K562 (cell line): ENCODE data around the gene KRTAP10-4. TPM values are rescaled to one million over a fixed set of nuclear protein-coding genes. Genes with fewer than 3 reads are reported as not detected.

ENCODE experiments used
- ATAC-seq: fragments of 200-7000 bp; cut with Tn5 transposase; 3 replicates; pipeline ENCODE4 v1.9.1; 2020; ENCODE audit warnings: moderate library complexity
- BruUV-seq: library from RNA; stranded (reverse); fragments of 400-500 nt; replicated peaks from 2 replicates; lab custom pipeline; 2021; lab: Mats Ljungman, UMichigan
- CTCF ChIA-PET: fragments of 300-600 bp; formaldehyde crosslinking; extraction: SDS; loops from one replicate; lab custom pipeline; 2021; ENCODE audit warnings: low intra/inter-chr PET ratio; lab: Yijun Ruan, JAX
- POLR2A ChIA-PET: fragments of 300-600, 350-650 bp; sonication (Branson Sonifier 250); formaldehyde crosslinking; extraction: SDS; loops from one replicate; lab custom pipeline; 2021; ENCODE audit warnings: antibody characterized with exemption, inconsistent platforms; lab: Yijun Ruan, JAX
- DNase-seq, 4 experiments: peaks; one replicate each; pipeline versions ENCODE4 v3.0.0 to v3.0.0-alpha.2; 2011 to 2018; ENCODE audit warnings: low spot score in 3 of 4, mixed read lengths in 3 of 4; ENCODE audit errors: extremely low read depth in 1 of 4
- FAIRE-seq: peaks from 2 replicates; lab custom pipeline; 2011; peaks lifted over from hg19 to GRCh38; lab: Jason Lieb, UNC
- H2AFZ ChIP-seq: 2 replicates; pipeline ENCODE4 v1.6.0; 2011; ENCODE audit warnings: low read depth, low read length, control low read depth, inconsistent platforms
- H3K27ac ChIP-seq: fragments of 200-600 bp; 3 replicates; pipeline ENCODE4 v1.8.0; 2011; ENCODE audit warnings: low read depth, mild to moderate bottlenecking, control low read depth, inconsistent platforms, low read length, moderate library complexity, mixed read lengths; ENCODE audit errors: extremely low read depth
- H3K27me3 ChIP-seq, 2 experiments: fragments of 300-600 bp in 1 of 2; 2 replicates in 1 of 2; 3 replicates in 1 of 2; pipeline versions ENCODE4 v1.6.0 to v1.8.0; 2011; ENCODE audit warnings: inconsistent platforms in 2 of 2, low read length in 2 of 2, mild to moderate bottlenecking in 1 of 2, mixed read lengths in 1 of 2, moderate library complexity in 1 of 2; ENCODE audit not compliant: control insufficient read depth in 2 of 2, insufficient read depth in 2 of 2
- H3K36me3 ChIP-seq: fragments of 300-600 bp; 3 replicates; pipeline ENCODE4 v1.8.0; 2011; ENCODE audit warnings: mild to moderate bottlenecking, low read length, inconsistent platforms; ENCODE audit not compliant: control insufficient read depth, insufficient read depth
- H3K4me1 ChIP-seq, 2 experiments: fragments of 200-600 bp in 1 of 2; replicated peaks in 1 of 2; 2 replicates in 1 of 2; 3 replicates in 1 of 2; pipeline versions ENCODE4 v1.5.1 to v1.8.0; 2011; ENCODE audit warnings: inconsistent platforms in 2 of 2, low read length in 2 of 2, mild to moderate bottlenecking in 1 of 2, mixed read lengths in 1 of 2, moderate library complexity in 1 of 2; ENCODE audit not compliant: control insufficient read depth in 2 of 2, insufficient read depth in 2 of 2
- H3K4me2 ChIP-seq: 2 replicates; pipeline ENCODE4 v1.6.1; 2011; ENCODE audit warnings: low read length, control low read depth, inconsistent platforms, mixed read lengths; ENCODE audit not compliant: insufficient read depth
- H3K4me3 ChIP-seq: fragments of 200-600 bp; sonication (generic), shearing (Covaris generic); 2 replicates; pipeline ENCODE4 v1.5.1; 2016; ENCODE audit warnings: control low read depth, inconsistent platforms
- H3K79me2 ChIP-seq: fragments of 200-600 bp; 3 replicates; pipeline ENCODE4 v1.8.0; 2011; ENCODE audit warnings: low read length, inconsistent platforms; ENCODE audit not compliant: control insufficient read depth, insufficient read depth
- H3K9ac ChIP-seq, 2 experiments: 2 replicates each; pipeline versions ENCODE4 v1.6.0 to v1.6.1; 2011; ENCODE audit warnings: low read depth in 2 of 2, low read length in 2 of 2, control low read depth in 1 of 2, inconsistent platforms in 1 of 2, mild to moderate bottlenecking in 1 of 2, mixed read lengths in 1 of 2; ENCODE audit not compliant: insufficient read depth in 1 of 2
- H3K9me1 ChIP-seq: one replicate; pipeline ENCODE4 v1.6.0; 2011; ENCODE audit warnings: inconsistent platforms, mild to moderate bottlenecking, low read length, moderate library complexity; ENCODE audit not compliant: control insufficient read depth, insufficient read depth
- H3K9me3 ChIP-seq: replicated peaks from 2 replicates; pipeline ENCODE4 v1.5.1; 2011; ENCODE audit warnings: low read depth, low read length, inconsistent platforms; ENCODE audit not compliant: control insufficient read depth, insufficient read depth
- H4K20me1 ChIP-seq: replicated peaks from 2 replicates; pipeline ENCODE4 v1.6.1; 2011; ENCODE audit warnings: low read length, inconsistent platforms, mixed read lengths; ENCODE audit not compliant: control insufficient read depth, insufficient read depth
- CXXC5 ChIP-seq: fragments of 250-450 bp; sonication (Bioruptor Pico); IDR thresholded peaks from 2 replicates; pipeline ENCODE4 v1.8.0; 2022; ENCODE audit warnings: inconsistent platforms, mild to moderate bottlenecking, moderate library complexity
- NR1H2 ChIP-seq: sonication (generic); formaldehyde crosslinking; IDR thresholded peaks from 2 replicates; pipeline ENCODE4 v1.4.0; 2020; ENCODE audit warnings: mild to moderate bottlenecking, missing genetic modification reagents
- RB1 ChIP-seq: fragments of 450-650 bp; IDR thresholded peaks from 2 replicates; pipeline ENCODE4 v1.6.1; 2017; ENCODE audit warnings: low read depth, mild to moderate bottlenecking
- SREBF2 ChIP-seq: sonication (generic); formaldehyde crosslinking; IDR thresholded peaks from 2 replicates; pipeline ENCODE4 v1.4.0; 2020; ENCODE audit warnings: mild to moderate bottlenecking, missing genetic modification reagents
- U2AF1 ChIP-seq: fragments of 200-400 bp; formaldehyde crosslinking; optimal IDR thresholded peaks from 2 replicates; pipeline ENCODE3; 2017; ENCODE audit warnings: mild to moderate bottlenecking, low read depth, low read length, moderate library complexity
- ZNF3 ChIP-seq: fragments of 250-450 bp; sonication (Bioruptor Pico); IDR thresholded peaks from 2 replicates; pipeline ENCODE4 v1.5.0; 2021; ENCODE audit warnings: mild to moderate bottlenecking, moderate library complexity
- ZNF644 ChIP-seq: fragments of 200-800 bp; sonication (Bioruptor generic); IDR thresholded peaks from 2 replicates; pipeline ENCODE4 v1.6.1; 2016; ENCODE audit warnings: low read depth, missing genetic modification characterization, missing compliant biosample characterization
- WGBS: fragments of 100-300 bp; shearing (Covaris generic); methylation state at CpG from one replicate; pipeline ENCODE4 v1.1.6; 2016; ENCODE audit warnings: low coverage, mixed read lengths; ENCODE audit not compliant: insufficient coverage; ENCODE audit errors: missing lambda C conversion rate; 5-methylcytosine and 5-hydroxymethylcytosine counted together
- in situ Hi-C: fragments of 300-500 bp; cut with MboI; formaldehyde crosslinking; loops from 4 replicates; pipeline ENCODE4 v1.15.0; 2018; ENCODE audit warnings: inconsistent platforms, mixed read lengths
- intact Hi-C: fragments of 100-400 bp; cut with micrococcal nuclease; formaldehyde crosslinking; loops from 2 replicates; pipeline ENCODE4 v1.14.2; 2022
- polyA plus RNA-seq, 8 experiments: library from polyadenylated mRNA; depleted of rRNA in 4 of 8; stranded (reverse) in 5 of 8; unstranded in 3 of 8; fragments of >200 nt; fragmentation: Nextera tagmentation in 2 of 8; fragmentation: Illumina TruSeq in 1 of 8; extraction: Ambion mirVana in 2 of 8; extraction: Trizol in 1 of 8; gene quantifications; 2 replicates each; pipeline versions ENCODE4 v1.2.1 to v1.2.3, GENCODE V29; 2011 to 2014; ENCODE audit warnings: inconsistent platforms in 1 of 8, missing spikeins in 1 of 8
- total RNA-seq, 7 experiments: library from RNA; depleted of rRNA in 6 of 7; stranded (reverse); fragments of >200 nt in 6 of 7; fragmentation: Illumina TruSeq in 2 of 7; extraction: Trizol in 2 of 7; gene quantifications; 2 replicates each; pipeline versions ENCODE4 v1.2.1 to v1.2.3, GENCODE V29; 2011 to 2021; ENCODE audit warnings: low replicate concordance in 1 of 7

KRTAP10-4 gene
- total and polyA plus RNA-seq, 9 of the 15 experiments (the other 6 are each of a cell fraction or from before 2014, with no cell fraction given), result not detected

- in situ Hi-C loops, result no loop called here
- ChIA-PET CTCF (no interaction called here), POLR2A (interaction anchor here (0.5 kb wide), 1 partner anchor 41 kb away, joined by 3 read pairs; no protein-coding TSS in a partner anchor)
- DNase-seq (no peak), ATAC-seq (no peak), FAIRE-seq (no peak)
- H3K36me3 ChIP-seq, result no peaks in the 10 kb centered on the region
- no peak for TF ChIP-seq ZNF3 (CRISPR knock-in tag)
- TF ChIP-seq CXXC5 (CRISPR knock-in tag), result no peak
- TF ChIP-seq SREBF2 (CRISPR knock-in tag), result no peak
- no peak for TF ChIP-seq U2AF1
- no peak for TF ChIP-seq NR1H2
- TF ChIP-seq RB1, result no peak
- no peak for TF ChIP-seq ZNF644
- H3K4me3 ChIP-seq, result no peak overlapping the region
- intact Hi-C loops, result no loop called here
- no peaks in the 10 kb centered on the region for H3K79me2 ChIP-seq
- no peak overlapping the region for H3K9ac ChIP-seq
- H3K4me1 ChIP-seq, result peaks cover 0 to 11% of the 10 kb centered on the region in 2 experiments; a peak in 1 of 5 replicates
- no peaks in the 10 kb centered on the region for H3K9me1 ChIP-seq
- H4K20me1 ChIP-seq, result peaks cover 18% of the 10 kb centered on the region; the same call in 1 of the 2 replicates
- H3K27ac ChIP-seq, result no peak overlapping the region
- no TSS peak for BruUV-seq
- H3K27me3 ChIP-seq, result peaks cover 40 to 74% of the 10 kb centered on the region in 2 experiments
- H2AFZ ChIP-seq, result no peak overlapping the region
- 1% methylated on average over 37 of the region's 37 CpGs for WGBS
- H3K9me3 ChIP-seq, result peaks cover 21% of the 10 kb centered on the region; the same call in 1 of the 2 replicates
- H3K4me2 ChIP-seq, result no peak overlapping the region
These were observed 46.2 kb upstream of the KRTAP10-4 start for GRCh38 chr21:44527156-44527982.
